Measurements from ENCODE around the gene TRPM1. TPM values are rescaled to one million over a fixed set of nuclear protein-coding genes. Genes with fewer than 3 reads are reported as not detected.

The TRPM1 gene
- total and polyA plus RNA-seq, 9 of the 15 experiments (the other 6 are each of a cell fraction or from before 2014, with no cell fraction given), result 0.01 to 0.06 (median 0.03) TPM; not detected in 5

DNA sequence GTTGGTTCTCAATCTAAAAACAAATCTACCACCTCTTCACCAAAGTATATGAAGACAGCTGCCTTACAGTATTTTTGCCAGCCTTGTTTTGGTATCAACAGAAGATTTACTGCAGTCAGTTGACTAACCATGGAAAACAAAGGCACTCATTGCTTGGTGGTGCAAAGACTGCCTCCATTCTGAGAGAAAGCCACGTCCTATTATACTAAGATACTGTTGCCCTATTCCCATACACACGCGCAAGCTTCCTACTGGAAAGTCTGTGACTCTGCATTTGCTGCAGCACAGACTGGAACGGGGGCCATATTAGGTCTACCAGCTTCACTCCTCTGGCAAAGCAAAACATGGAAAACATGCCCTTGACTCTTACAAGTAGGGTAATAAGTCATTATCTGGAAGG is 128.1 kb downstream of the TRPM1 start:
- H3K4me2 ChIP-seq (ENCODE audit: insufficient read depth, low read length), result no peak overlapping the region
- CTCF ChIA-PET (ENCODE audit: low intra/inter-chr PET ratio), result no interaction called here
- no peak overlapping the region for H3K9ac ChIP-seq (ENCODE audit: insufficient read depth in 1 of 2, low read depth in 2 of 2, low read length in 2 of 2)
- intact Hi-C loops (cut with micrococcal nuclease), result no loop called here
- no TSS peak for BruUV-seq (replicated peaks)
- POLR2A ChIA-PET, result interaction anchor here (1.7 to 2.0 kb wide), 2 partner anchors 11 to 12 kb away, joined by 4 to 5 read pairs; no protein-coding TSS in a partner anchor
- no peak overlapping the region for H3K4me3 ChIP-seq
- H3K9me3 ChIP-seq (replicated peaks; ENCODE audit: control insufficient read depth, insufficient read depth, low read depth, low read length), result no peaks in the 10 kb centered on the region
- FAIRE-seq (no peak), ATAC-seq (no peak), DNase-seq (ENCODE audit: extremely low read depth in 1 of 4, low spot score in 3 of 4) (no peak)
- no peak overlapping the region for H2AFZ ChIP-seq (ENCODE audit: low read depth, low read length)
- peaks cover 7% of the 10 kb centered on the region; the same call in 1 of the 2 replicates for H4K20me1 ChIP-seq (replicated peaks; ENCODE audit: control insufficient read depth, insufficient read depth, low read length)
- 81% methylated on average over 4 of the region's 4 CpGs for WGBS (ENCODE audit: insufficient coverage, low coverage, missing lambda C conversion rate)
- H3K27ac ChIP-seq (ENCODE audit: extremely low read depth, low read depth, low read length), result no peak overlapping the region
- peaks cover 0 to under 1% of the 10 kb centered on the region in 2 experiments; a peak in 1 of 5 replicates for H3K4me1 ChIP-seq (replicated peaks in 1 of 2; ENCODE audit: control insufficient read depth in 2 of 2, insufficient read depth in 2 of 2, low read length in 2 of 2)
- TF ChIP-seq, protein P1, sequence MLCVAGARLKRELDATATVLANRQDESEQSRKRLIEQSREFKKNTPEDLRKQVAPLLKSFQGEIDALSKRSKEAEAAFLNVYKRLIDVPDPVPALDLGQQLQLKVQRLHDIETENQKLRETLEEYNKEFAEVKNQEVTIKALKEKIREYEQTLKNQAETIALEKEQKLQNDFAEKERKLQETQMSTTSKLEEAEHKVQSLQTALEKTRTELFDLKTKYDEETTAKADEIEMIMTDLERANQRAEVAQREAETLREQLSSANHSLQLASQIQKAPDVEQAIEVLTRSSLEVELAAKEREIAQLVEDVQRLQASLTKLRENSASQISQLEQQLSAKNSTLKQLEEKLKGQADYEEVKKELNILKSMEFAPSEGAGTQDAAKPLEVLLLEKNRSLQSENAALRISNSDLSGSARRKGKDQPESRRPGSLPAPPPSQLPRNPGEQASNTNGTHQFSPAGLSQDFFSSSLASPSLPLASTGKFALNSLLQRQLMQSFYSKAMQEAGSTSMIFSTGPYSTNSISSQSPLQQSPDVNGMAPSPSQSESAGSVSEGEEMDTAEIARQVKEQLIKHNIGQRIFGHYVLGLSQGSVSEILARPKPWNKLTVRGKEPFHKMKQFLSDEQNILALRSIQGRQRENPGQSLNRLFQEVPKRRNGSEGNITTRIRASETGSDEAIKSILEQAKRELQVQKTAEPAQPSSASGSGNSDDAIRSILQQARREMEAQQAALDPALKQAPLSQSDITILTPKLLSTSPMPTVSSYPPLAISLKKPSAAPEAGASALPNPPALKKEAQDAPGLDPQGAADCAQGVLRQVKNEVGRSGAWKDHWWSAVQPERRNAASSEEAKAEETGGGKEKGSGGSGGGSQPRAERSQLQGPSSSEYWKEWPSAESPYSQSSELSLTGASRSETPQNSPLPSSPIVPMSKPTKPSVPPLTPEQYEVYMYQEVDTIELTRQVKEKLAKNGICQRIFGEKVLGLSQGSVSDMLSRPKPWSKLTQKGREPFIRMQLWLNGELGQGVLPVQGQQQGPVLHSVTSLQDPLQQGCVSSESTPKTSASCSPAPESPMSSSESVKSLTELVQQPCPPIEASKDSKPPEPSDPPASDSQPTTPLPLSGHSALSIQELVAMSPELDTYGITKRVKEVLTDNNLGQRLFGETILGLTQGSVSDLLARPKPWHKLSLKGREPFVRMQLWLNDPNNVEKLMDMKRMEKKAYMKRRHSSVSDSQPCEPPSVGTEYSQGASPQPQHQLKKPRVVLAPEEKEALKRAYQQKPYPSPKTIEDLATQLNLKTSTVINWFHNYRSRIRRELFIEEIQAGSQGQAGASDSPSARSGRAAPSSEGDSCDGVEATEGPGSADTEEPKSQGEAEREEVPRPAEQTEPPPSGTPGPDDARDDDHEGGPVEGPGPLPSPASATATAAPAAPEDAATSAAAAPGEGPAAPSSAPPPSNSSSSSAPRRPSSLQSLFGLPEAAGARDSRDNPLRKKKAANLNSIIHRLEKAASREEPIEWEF (CRISPR knock-in tag; IDR thresholded peaks at IDR 0.05), result no peak
- TF ChIP-seq ZNF212 (CRISPR knock-in tag; IDR thresholded peaks at IDR 0.05) (no peak), MED1 (CRISPR knock-in tag; IDR thresholded peaks at IDR 0.05; ENCODE audit: borderline replicate concordance) (no peak), NR3C1 (CRISPR knock-in tag; IDR thresholded peaks at IDR 0.05) (no peak), ZNF583 (CRISPR knock-in tag; IDR thresholded peaks at IDR 0.05) (no peak), ADNP (tag; IDR thresholded peaks at IDR 0.05) (no peak), EZH2 (IDR thresholded peaks at IDR 0.05; ENCODE audit: borderline replicate concordance, low read depth, low read length) (no peak), ZNF121 (CRISPR knock-in tag; conservative IDR thresholded peaks at IDR 0.05) (no peak)
- TF ChIP-seq, protein P2, sequence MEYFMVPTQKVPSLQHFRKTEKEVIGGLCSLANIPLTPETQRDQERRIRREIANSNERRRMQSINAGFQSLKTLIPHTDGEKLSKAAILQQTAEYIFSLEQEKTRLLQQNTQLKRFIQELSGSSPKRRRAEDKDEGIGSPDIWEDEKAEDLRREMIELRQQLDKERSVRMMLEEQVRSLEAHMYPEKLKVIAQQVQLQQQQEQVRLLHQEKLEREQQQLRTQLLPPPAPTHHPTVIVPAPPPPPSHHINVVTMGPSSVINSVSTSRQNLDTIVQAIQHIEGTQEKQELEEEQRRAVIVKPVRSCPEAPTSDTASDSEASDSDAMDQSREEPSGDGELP (CRISPR knock-in tag; IDR thresholded peaks at IDR 0.05; ENCODE audit: borderline replicate concordance), result no peak
- H3K9me1 ChIP-seq (ENCODE audit: control insufficient read depth, insufficient read depth, low read length), result no peaks in the 10 kb centered on the region
- H3K79me2 ChIP-seq (ENCODE audit: control insufficient read depth, insufficient read depth, low read length), result no peaks in the 10 kb centered on the region
- peaks cover 12% of the 10 kb centered on the region; the same call in 2 of the 3 replicates for H3K36me3 ChIP-seq (ENCODE audit: control insufficient read depth, insufficient read depth, low read length)
- H3K27me3 ChIP-seq (ENCODE audit: control insufficient read depth in 2 of 2, insufficient read depth in 2 of 2, low read length in 2 of 2), result no peaks in the 10 kb centered on the region
- in situ Hi-C loops (cut with MboI), result no loop called here
